ENCODE measurements around the gene C1orf210.

DNA sequence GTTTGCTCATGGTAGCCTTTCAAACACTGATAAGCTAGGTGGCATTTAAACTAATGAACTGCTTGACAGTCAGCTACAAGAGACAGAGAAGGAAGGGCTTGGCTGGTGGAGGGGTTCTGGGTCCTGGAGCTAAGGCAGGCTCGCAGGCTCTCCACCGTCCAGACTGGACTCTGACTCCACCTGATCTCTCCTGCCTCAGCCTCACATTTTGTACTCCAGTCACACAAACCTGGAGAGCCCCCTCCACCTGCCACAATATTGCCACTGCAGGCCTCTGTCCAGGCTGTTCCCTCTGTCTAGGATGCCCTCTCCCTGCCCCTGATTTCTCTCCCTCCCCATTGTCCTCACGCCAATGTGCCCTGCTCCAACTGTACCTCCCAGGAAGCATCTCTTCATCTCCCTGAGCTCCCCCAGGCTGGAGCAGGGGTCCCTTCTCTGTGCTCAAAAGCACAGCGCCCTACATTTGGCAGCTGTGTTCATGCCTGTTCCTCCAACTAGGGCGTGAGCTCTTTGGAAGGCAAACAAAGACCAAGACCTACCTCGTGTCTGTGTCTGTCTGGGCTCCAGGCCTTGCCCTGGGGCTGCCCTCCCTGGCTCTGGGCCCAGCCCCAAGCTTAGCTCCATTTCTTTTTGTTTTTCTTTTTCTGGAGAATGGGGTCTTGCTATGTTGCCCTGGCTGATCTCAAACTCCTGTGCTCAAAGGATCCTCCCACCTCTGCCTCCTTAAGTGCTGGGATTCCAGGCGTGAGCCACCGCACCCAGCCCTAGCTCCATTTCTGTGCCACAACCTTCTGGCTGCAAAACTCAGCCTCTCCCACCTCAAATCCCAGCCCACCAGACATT lies 18.3 kb upstream of the C1orf210 start:
- TF ChIP-seq, protein P1, sequence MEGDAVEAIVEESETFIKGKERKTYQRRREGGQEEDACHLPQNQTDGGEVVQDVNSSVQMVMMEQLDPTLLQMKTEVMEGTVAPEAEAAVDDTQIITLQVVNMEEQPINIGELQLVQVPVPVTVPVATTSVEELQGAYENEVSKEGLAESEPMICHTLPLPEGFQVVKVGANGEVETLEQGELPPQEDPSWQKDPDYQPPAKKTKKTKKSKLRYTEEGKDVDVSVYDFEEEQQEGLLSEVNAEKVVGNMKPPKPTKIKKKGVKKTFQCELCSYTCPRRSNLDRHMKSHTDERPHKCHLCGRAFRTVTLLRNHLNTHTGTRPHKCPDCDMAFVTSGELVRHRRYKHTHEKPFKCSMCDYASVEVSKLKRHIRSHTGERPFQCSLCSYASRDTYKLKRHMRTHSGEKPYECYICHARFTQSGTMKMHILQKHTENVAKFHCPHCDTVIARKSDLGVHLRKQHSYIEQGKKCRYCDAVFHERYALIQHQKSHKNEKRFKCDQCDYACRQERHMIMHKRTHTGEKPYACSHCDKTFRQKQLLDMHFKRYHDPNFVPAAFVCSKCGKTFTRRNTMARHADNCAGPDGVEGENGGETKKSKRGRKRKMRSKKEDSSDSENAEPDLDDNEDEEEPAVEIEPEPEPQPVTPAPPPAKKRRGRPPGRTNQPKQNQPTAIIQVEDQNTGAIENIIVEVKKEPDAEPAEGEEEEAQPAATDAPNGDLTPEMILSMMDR (IDR thresholded peaks at IDR 0.05): no peak
- TF ChIP-seq POLR2A (IDR thresholded peaks at IDR 0.05; ENCODE audit: low read length) (no peak), JUN (IDR thresholded peaks at IDR 0.05) (no peak), ZNF302 (CRISPR knock-in tag; IDR thresholded peaks at IDR 0.05) (no peak), BHLHE40 (IDR thresholded peaks at IDR 0.05; ENCODE audit: low read depth, low read length) (no peak)
- TF ChIP-seq, protein P2, sequence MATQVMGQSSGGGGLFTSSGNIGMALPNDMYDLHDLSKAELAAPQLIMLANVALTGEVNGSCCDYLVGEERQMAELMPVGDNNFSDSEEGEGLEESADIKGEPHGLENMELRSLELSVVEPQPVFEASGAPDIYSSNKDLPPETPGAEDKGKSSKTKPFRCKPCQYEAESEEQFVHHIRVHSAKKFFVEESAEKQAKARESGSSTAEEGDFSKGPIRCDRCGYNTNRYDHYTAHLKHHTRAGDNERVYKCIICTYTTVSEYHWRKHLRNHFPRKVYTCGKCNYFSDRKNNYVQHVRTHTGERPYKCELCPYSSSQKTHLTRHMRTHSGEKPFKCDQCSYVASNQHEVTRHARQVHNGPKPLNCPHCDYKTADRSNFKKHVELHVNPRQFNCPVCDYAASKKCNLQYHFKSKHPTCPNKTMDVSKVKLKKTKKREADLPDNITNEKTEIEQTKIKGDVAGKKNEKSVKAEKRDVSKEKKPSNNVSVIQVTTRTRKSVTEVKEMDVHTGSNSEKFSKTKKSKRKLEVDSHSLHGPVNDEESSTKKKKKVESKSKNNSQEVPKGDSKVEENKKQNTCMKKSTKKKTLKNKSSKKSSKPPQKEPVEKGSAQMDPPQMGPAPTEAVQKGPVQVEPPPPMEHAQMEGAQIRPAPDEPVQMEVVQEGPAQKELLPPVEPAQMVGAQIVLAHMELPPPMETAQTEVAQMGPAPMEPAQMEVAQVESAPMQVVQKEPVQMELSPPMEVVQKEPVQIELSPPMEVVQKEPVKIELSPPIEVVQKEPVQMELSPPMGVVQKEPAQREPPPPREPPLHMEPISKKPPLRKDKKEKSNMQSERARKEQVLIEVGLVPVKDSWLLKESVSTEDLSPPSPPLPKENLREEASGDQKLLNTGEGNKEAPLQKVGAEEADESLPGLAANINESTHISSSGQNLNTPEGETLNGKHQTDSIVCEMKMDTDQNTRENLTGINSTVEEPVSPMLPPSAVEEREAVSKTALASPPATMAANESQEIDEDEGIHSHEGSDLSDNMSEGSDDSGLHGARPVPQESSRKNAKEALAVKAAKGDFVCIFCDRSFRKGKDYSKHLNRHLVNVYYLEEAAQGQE (IDR thresholded peaks at IDR 0.05): no peak
